RWPE1 (cell line): Measurements from ENCODE around the gene CDH26.

Experiments
- CTCF ChIA-PET: fragments of 350-600 bp; sonication (Branson Sonifier 250); formaldehyde crosslinking; extraction: SDS; loops from one replicate; lab custom pipeline; 2021; lab: Yijun Ruan, JAX
- POLR2A ChIA-PET: fragments of 400-600 bp; formaldehyde crosslinking; extraction: SDS; loops from one replicate; lab custom pipeline; 2020; ENCODE audit warnings: antibody characterized with exemption; ENCODE audit not compliant: low non-redundant PET; lab: Yijun Ruan, JAX
- DNase-seq: peaks from one replicate; pipeline ENCODE4 v3.0.0; 2012; ENCODE audit warnings: low spot score
- H3K27ac ChIP-seq: fragments of 450-650 bp; 2 replicates; pipeline ENCODE4 v1.5.1; 2017
- TF ChIP-seq, protein P1 (sequence below): fragments of 450-650 bp; conservative IDR thresholded peaks from 2 replicates; pipeline ENCODE4 v1.5.1; 2017; ENCODE audit warnings: low read depth, mild to moderate bottlenecking

The CDH26 gene

DNA sequence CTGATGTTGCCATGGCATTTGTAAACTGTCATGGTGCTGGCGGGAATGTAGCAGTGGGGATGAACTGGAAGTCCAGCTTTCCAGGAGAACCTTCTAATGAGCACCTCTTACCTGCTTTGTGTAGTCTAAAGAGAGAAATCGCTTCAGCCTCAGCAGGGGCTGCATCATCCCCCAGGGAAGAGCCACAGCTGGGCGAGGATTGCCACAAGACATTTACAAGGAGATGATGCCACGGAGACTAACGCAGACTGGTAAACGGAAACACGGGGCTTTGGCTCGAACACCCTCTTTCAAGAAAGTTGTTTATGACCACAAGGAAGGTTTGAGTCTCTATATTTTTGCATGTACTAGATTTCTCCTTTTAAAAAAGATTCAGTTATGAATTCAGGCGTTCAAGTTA, 72.9 kb downstream of the CDH26 start:
- CTCF ChIA-PET: interaction anchor here (0.6 to 0.7 kb wide), 3 partner anchors 27 to 1599 kb away, joined by 3 read pairs; no protein-coding TSS in a partner anchor

DNA sequence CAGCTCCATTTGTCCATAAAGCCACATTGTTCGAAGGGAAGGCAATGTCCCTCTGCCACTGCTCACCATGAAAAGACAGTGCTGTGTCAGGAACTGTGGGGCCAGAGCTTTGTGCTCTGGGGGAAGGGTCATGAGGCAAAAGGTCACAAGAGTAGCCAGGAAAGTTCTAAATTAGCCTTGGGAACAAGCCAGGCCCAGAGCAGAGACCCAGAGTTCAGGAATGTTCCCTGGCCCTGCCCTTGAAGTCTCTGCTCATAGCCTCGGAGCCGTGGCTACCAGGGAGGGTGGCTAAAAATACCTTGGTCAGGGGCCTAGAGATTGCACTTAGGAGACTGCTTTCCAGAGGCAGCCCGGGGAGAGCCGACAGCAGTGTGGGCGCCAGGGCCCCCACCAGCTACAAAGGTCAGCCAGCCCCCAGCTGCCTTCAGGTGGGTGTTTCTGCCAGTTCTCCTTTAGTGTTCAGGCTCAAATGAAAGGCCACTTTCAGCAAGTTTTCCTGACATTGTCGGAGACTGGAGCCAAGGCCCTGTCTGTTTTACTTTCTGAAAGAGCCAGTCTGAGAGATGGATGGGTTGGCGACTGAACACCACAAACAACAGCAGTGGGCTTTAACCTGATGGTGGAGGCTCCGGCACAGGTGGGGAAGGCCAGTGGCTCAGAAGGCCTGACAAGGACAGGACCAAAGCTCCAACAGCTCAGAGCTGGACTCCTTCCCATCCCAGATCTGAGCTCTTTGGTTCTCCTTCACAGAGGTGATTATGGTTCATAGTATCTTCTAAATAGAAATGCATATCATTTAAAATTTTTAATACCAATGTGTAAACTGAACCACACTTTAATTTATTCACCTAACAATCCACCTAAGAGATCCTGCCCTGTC, 76.2 kb downstream of the CDH26 start:
- ChIA-PET POLR2A (no interaction called here), CTCF (interaction anchor here (0.6 to 0.7 kb wide), 3 partner anchors 9 to 91 kb away, joined by 3 to 8 read pairs (median 3); no protein-coding TSS in a partner anchor)
- TF ChIP-seq, protein P1, sequence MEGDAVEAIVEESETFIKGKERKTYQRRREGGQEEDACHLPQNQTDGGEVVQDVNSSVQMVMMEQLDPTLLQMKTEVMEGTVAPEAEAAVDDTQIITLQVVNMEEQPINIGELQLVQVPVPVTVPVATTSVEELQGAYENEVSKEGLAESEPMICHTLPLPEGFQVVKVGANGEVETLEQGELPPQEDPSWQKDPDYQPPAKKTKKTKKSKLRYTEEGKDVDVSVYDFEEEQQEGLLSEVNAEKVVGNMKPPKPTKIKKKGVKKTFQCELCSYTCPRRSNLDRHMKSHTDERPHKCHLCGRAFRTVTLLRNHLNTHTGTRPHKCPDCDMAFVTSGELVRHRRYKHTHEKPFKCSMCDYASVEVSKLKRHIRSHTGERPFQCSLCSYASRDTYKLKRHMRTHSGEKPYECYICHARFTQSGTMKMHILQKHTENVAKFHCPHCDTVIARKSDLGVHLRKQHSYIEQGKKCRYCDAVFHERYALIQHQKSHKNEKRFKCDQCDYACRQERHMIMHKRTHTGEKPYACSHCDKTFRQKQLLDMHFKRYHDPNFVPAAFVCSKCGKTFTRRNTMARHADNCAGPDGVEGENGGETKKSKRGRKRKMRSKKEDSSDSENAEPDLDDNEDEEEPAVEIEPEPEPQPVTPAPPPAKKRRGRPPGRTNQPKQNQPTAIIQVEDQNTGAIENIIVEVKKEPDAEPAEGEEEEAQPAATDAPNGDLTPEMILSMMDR: no peak
- DNase-seq: no peak
- no peak overlapping the region; the same call in 1 of the 2 replicates for H3K27ac ChIP-seq

More for the DNA sequence above, 72.9 kb downstream of the CDH26 start:
- no peak for DNase-seq
- TF ChIP-seq, protein P1: no peak
- no peak overlapping the region for H3K27ac ChIP-seq
- POLR2A ChIA-PET: no interaction called here

DNA sequence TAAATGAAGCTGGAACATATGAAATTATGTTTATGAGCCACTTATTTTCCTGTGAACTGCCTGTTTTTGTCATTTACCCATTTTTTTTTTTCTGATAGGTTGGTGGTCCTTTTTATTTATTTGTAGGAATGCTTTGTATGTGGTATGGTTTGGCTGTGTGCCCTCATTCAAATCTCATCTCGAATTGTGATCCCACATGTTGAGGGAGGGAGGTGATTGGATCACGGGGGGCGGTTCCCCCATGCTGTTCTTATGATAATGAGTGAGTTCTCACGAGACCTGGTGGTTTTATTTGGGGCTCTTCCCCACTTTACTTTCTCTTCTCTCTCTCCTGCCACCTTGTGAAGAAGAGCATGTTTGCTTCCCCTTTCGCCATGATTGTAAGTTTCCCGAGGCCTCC, 77.3 kb downstream of the CDH26 start:
- no peak for DNase-seq
- ChIA-PET POLR2A (no interaction called here), CTCF (interaction anchor here (0.6 kb wide), 3 partner anchors 64 to 773 kb away, joined by 3 to 8 read pairs (median 3); no protein-coding TSS in a partner anchor)
- no peak overlapping the region for H3K27ac ChIP-seq
- TF ChIP-seq, protein P1: no peak

- DNase-seq: no peak
- ChIA-PET CTCF (interaction anchor here (0.5 to 0.7 kb wide), 2 partner anchors 93 to 187 kb away, joined by 3 read pairs; no protein-coding TSS in a partner anchor), POLR2A (no interaction called here)
- TF ChIP-seq, protein P1: no peak
- H3K27ac ChIP-seq: no peak overlapping the region
These were observed 78.1 kb downstream of the CDH26 start for GRCh38 chr20:60036346-60036745.

DNA sequence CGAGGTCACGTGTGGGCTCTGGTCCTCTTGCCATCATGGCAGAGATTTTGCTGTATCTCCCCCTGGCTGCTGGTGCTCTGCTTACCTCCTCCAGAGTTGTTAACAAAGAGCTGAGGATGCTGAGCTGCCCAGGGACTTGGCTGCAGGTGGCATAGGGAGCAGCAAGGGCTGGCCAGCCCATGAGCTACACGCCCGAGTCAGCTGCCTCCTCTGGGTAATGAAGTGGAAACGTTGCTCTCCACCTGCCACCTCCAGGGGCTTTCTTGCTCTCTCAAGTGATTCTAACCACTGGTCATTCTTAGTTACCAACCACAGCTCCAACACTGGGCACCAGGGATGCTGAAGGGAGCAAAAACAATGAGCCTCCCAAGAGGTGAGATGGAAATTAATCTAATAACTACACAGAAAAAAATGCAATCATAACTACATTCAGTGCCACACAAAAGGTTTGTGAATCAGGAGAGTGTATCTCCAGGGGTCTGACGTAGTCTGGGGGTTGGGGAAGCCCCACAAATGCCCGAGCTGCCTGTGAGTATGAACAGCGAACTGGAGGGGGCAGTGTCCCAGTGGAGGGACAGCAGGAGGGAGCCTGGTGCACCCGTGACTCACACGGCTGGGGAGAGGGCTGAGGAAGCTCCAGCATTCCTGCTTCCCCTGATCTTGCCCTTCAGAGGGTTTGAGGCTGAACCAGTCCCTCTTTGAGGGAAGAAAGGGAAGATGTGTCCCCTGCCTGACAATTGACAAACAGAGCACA, 78.7 kb downstream of the CDH26 start:
- TF ChIP-seq, protein P1: no peak
- no peak overlapping the region for H3K27ac ChIP-seq
- DNase-seq: no peak
- POLR2A ChIA-PET: no interaction called here
- CTCF ChIA-PET: interaction anchor here (0.5 to 0.7 kb wide), 2 partner anchors 94 to 187 kb away, joined by 3 read pairs; no protein-coding TSS in a partner anchor

DNA sequence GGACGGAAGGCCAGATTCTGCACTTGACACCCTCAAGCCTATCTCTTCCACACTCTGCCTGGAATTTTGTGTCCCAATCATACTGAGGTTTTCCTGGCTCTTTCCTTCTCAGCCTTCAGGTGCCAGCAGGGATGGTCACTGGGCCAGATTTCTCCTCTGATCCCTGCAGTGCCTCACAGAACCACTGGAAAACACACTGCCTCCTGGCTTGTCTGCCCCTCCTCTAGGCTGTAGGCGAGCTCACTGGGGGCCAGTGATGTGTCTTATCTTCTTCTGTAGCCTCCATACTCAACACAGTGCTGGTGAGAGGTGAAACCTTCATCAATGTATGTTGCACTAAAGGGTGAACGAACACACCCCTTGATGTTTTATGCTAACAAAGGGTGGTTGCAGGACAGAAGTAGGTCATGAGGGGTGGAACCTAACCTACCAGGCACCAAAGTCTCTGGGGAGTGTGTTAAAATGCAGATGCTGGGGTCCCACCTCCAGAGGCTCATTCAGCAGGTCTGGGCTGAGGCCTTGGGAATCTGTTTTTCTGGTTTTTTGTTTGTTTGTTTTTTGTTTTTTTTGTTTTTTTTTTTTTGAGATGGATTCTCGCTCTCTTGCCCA, 80.3 kb downstream of the CDH26 start:
- POLR2A ChIA-PET: no interaction called here
- CTCF ChIA-PET: no interaction called here
- TF ChIP-seq, protein P1: no peak
- no peak overlapping the region for H3K27ac ChIP-seq
- no peak for DNase-seq
